Measurements from ENCODE around the gene POLR2J. TPM values are rescaled to one million over a fixed set of nuclear protein-coding genes. Genes with fewer than 3 reads are reported as not detected.

Gene POLR2J
- total RNA-seq, 1 experiment from 2014 or later: 29.4 TPM

- no peak for TF ChIP-seq CTCF (IDR thresholded peaks at IDR 0.05; ENCODE audit: unreplicated experiment)
- no peaks in the 10 kb centered on the region for H3K4me1 Mint-ChIP-seq (ENCODE audit: low read depth, unreplicated experiment)
- BruUV-seq (replicated peaks): no TSS peak
- H3K27ac Mint-ChIP-seq (ENCODE audit: unreplicated experiment): no peak overlapping the region
- no peaks in the 10 kb centered on the region for H3K27me3 Mint-ChIP-seq (ENCODE audit: unreplicated experiment)
- DNase-seq: no peak
- no peaks in the 10 kb centered on the region for H3K9me3 Mint-ChIP-seq (ENCODE audit: low read depth, unreplicated experiment)
- H3K4me3 Mint-ChIP-seq (ENCODE audit: low read depth, unreplicated experiment): no peak overlapping the region
- intact Hi-C loops (cut with micrococcal nuclease; ENCODE audit: unreplicated experiment): no loop called here
- peaks cover 7% of the 10 kb centered on the region for H3K36me3 Mint-ChIP-seq (ENCODE audit: insufficient read depth, unreplicated experiment)
- CTCF ChIA-PET: no interaction called here
Measured at GRCh38 chr7:102472126-102473041, 6.3 kb downstream of the POLR2J start.

GRCh38 chr7:102471791-102472125 is 7.0 kb downstream of the POLR2J start:
- Mint-ChIP-seq H3K27me3 (ENCODE audit: unreplicated experiment) (no peaks in the 10 kb centered on the region), H3K9me3 (ENCODE audit: low read depth, unreplicated experiment) (no peaks in the 10 kb centered on the region), H3K36me3 (ENCODE audit: insufficient read depth, unreplicated experiment) (peaks cover 13% of the 10 kb centered on the region), H3K27ac (ENCODE audit: unreplicated experiment) (no peak overlapping the region), H3K4me3 (ENCODE audit: low read depth, unreplicated experiment) (no peak overlapping the region), H3K4me1 (ENCODE audit: low read depth, unreplicated experiment) (no peaks in the 10 kb centered on the region)
- intact Hi-C loops (cut with micrococcal nuclease; ENCODE audit: unreplicated experiment): no loop called here
- no TSS peak for BruUV-seq (replicated peaks)
- TF ChIP-seq CTCF (IDR thresholded peaks at IDR 0.05; ENCODE audit: unreplicated experiment): no peak
- no peak for DNase-seq
- CTCF ChIA-PET: no interaction called here

- H3K4me3 Mint-ChIP-seq (ENCODE audit: low read depth, unreplicated experiment): no peak overlapping the region
- no peaks in the 10 kb centered on the region for H3K27me3 Mint-ChIP-seq (ENCODE audit: unreplicated experiment)
- H3K4me1 Mint-ChIP-seq (ENCODE audit: low read depth, unreplicated experiment): no peaks in the 10 kb centered on the region
- CTCF ChIA-PET: no interaction called here
- intact Hi-C loops (cut with micrococcal nuclease; ENCODE audit: unreplicated experiment): no loop called here
- no peaks in the 10 kb centered on the region for H3K9me3 Mint-ChIP-seq (ENCODE audit: low read depth, unreplicated experiment)
- H3K36me3 Mint-ChIP-seq (ENCODE audit: insufficient read depth, unreplicated experiment): peaks cover 21% of the 10 kb centered on the region
- no peak for DNase-seq
- no peak for TF ChIP-seq CTCF (IDR thresholded peaks at IDR 0.05; ENCODE audit: unreplicated experiment)
- no TSS peak for BruUV-seq (replicated peaks)
- H3K27ac Mint-ChIP-seq (ENCODE audit: unreplicated experiment): no peak overlapping the region
Measured at GRCh38 chr7:102469972-102470825, 8.5 kb downstream of the POLR2J start.

GRCh38 chr7:102469351-102469971 is 9.3 kb downstream of the POLR2J start:
- no peaks in the 10 kb centered on the region for H3K9me3 Mint-ChIP-seq (ENCODE audit: low read depth, unreplicated experiment)
- peaks cover 28% of the 10 kb centered on the region for H3K36me3 Mint-ChIP-seq (ENCODE audit: insufficient read depth, unreplicated experiment)
- H3K27ac Mint-ChIP-seq (ENCODE audit: unreplicated experiment): peak overlapping the region; percentile 42
- CTCF ChIA-PET: no interaction called here
- H3K4me3 Mint-ChIP-seq (ENCODE audit: low read depth, unreplicated experiment): no peak overlapping the region
- no peaks in the 10 kb centered on the region for H3K27me3 Mint-ChIP-seq (ENCODE audit: unreplicated experiment)
- DNase-seq: no peak
- no TSS peak for BruUV-seq (replicated peaks)
- TF ChIP-seq CTCF (IDR thresholded peaks at IDR 0.05; ENCODE audit: unreplicated experiment): no peak
- H3K4me1 Mint-ChIP-seq (ENCODE audit: low read depth, unreplicated experiment): no peaks in the 10 kb centered on the region
- intact Hi-C loops (cut with micrococcal nuclease; ENCODE audit: unreplicated experiment): no loop called here
